ENCODE data around the gene ADGRB3.
"Not testable (repeated sequence)": the region's sequence is repeated elsewhere in the genome, so short reads cannot be mapped to it uniquely, and the experiment has no call there.

The ADGRB3 gene

GRCh38 chr6:69265090-69265489 is 630.0 kb downstream of the ADGRB3 start:
- DNase-seq (ENCODE audit: low read depth): no peak

- no peak for DNase-seq (ENCODE audit: low read depth)
Measured at GRCh38 chr6:69265706-69266105, 630.6 kb downstream of the ADGRB3 start.

- no peak for DNase-seq (ENCODE audit: low read depth)
Measured at GRCh38 chr6:69276204-69276603, 641.1 kb downstream of the ADGRB3 start.

GRCh38 chr6:69279805-69280204 is 644.7 kb downstream of the ADGRB3 start:
- DNase-seq (ENCODE audit: low read depth): no peak

- DNase-seq (ENCODE audit: low read depth): no peak
Measured at GRCh38 chr6:69280858-69281257, 645.8 kb downstream of the ADGRB3 start.

- DNase-seq (ENCODE audit: low read depth): no peak
Measured at GRCh38 chr6:69284176-69284730, 649.2 kb downstream of the ADGRB3 start.

GRCh38 chr6:69285054-69285453 is 650.0 kb downstream of the ADGRB3 start:
- DNase-seq (ENCODE audit: low read depth): no peak

- no peak for DNase-seq (ENCODE audit: low read depth)
Measured at GRCh38 chr6:69286331-69286730, 651.2 kb downstream of the ADGRB3 start.

GRCh38 chr6:69288198-69288597 is 653.1 kb downstream of the ADGRB3 start:
- DNase-seq (ENCODE audit: low read depth): not testable (repeated sequence)

GRCh38 chr6:69289689-69290495 is 654.8 kb downstream of the ADGRB3 start:
- no peak for DNase-seq (ENCODE audit: low read depth)

GRCh38 chr6:69293471-69293870 is 658.4 kb downstream of the ADGRB3 start:
- DNase-seq (ENCODE audit: low read depth): no peak

- DNase-seq (ENCODE audit: low read depth): no peak
Measured at GRCh38 chr6:69294407-69294806, 659.3 kb downstream of the ADGRB3 start.

GRCh38 chr6:69294862-69295261 is 659.8 kb downstream of the ADGRB3 start:
- no peak for DNase-seq (ENCODE audit: low read depth)

GRCh38 chr6:69303382-69303781 is 668.3 kb downstream of the ADGRB3 start:
- DNase-seq (ENCODE audit: low read depth): no peak

- no peak for DNase-seq (ENCODE audit: low read depth)
Measured at GRCh38 chr6:69305456-69305855, 670.4 kb downstream of the ADGRB3 start.

- DNase-seq (ENCODE audit: low read depth): no peak
Measured at GRCh38 chr6:69308584-69308983, 673.5 kb downstream of the ADGRB3 start.

- DNase-seq (ENCODE audit: low read depth): no peak
Measured at GRCh38 chr6:69311888-69312287, 676.8 kb downstream of the ADGRB3 start.

- no peak for DNase-seq (ENCODE audit: low read depth)
Measured at GRCh38 chr6:69314001-69314400, 678.9 kb downstream of the ADGRB3 start.

GRCh38 chr6:69314531-69314930 is 679.4 kb downstream of the ADGRB3 start:
- DNase-seq (ENCODE audit: low read depth): no peak

GRCh38 chr6:69331886-69332285 is 696.8 kb downstream of the ADGRB3 start:
- no peak for DNase-seq (ENCODE audit: low read depth)

- DNase-seq (ENCODE audit: low read depth): no peak
Measured at GRCh38 chr6:69337311-69337710, 702.2 kb downstream of the ADGRB3 start.

GRCh38 chr6:69338431-69339162 is 703.5 kb downstream of the ADGRB3 start:
- DNase-seq (ENCODE audit: low read depth): no peak

- no peak for DNase-seq (ENCODE audit: low read depth)
Measured at GRCh38 chr6:69339163-69339550, 704.1 kb downstream of the ADGRB3 start.

All from fibroblast of gingiva (primary cell).